K562 (cell line): ENCODE results near the gene DDX39A. TPM values are rescaled to one million over a fixed set of nuclear protein-coding genes. Genes with fewer than 3 reads are reported as not detected.
A peak's percentile ranks its signal among the peaks of the same experiment; 100 is the strongest.

ENCODE experiments used
- BCL6 ChIP-seq: fragments of 250-450 bp; sonication (Bioruptor Pico); IDR thresholded peaks from 2 replicates; pipeline ENCODE4 v1.4.0; 2020
- DLX4 ChIP-seq: fragments of 250-450 bp; sonication (Bioruptor Pico); IDR thresholded peaks from 2 replicates; pipeline ENCODE4 v1.6.1; 2021; ENCODE audit warnings: mild to moderate bottlenecking
- GATAD2B ChIP-seq: fragments of 450-650 bp; IDR thresholded peaks from 2 replicates; pipeline ENCODE4 v1.6.1; 2017; ENCODE audit warnings: mild to moderate bottlenecking, borderline replicate concordance
- HDAC1 ChIP-seq, 2 experiments: fragments of 450-650 bp; IDR thresholded peaks; 2 replicates each; pipeline ENCODE4 v1.6.1; 2016 to 2017; ENCODE audit warnings: inconsistent platforms in 1 of 2, mild to moderate bottlenecking in 1 of 2, moderate library complexity in 1 of 2
- HDAC2 ChIP-seq: fragments of 450-650 bp; IDR thresholded peaks from 2 replicates; pipeline ENCODE4 v1.6.1; 2016; ENCODE audit warnings: mild to moderate bottlenecking
- HMG20A ChIP-seq: fragments of 450-650 bp; formaldehyde crosslinking; conservative IDR thresholded peaks from 2 replicates; pipeline ENCODE4 v1.4.0; 2020; ENCODE audit warnings: mild to moderate bottlenecking, mixed read lengths
- KAT8 ChIP-seq: fragments of 450-650 bp; IDR thresholded peaks from 2 replicates; pipeline ENCODE4 v1.6.1; 2016; ENCODE audit warnings: low read depth, mild to moderate bottlenecking
- MECOM ChIP-seq: fragments of 250-450 bp; sonication (Bioruptor Pico); IDR thresholded peaks from 2 replicates; pipeline ENCODE4 v1.8.0; 2022; ENCODE audit warnings: inconsistent platforms
- MEF2D ChIP-seq: conservative IDR thresholded peaks from 2 replicates; pipeline ENCODE4 v1.6.1; 2016; ENCODE audit warnings: low read depth, missing genetic modification characterization, missing compliant biosample characterization
- NBN ChIP-seq: fragments of 450-650 bp; IDR thresholded peaks from 2 replicates; pipeline ENCODE4 v1.6.1; 2016; ENCODE audit warnings: low read depth, mild to moderate bottlenecking
- NR2C1 ChIP-seq, 2 experiments: fragments of 450-650 bp; IDR thresholded peaks; 2 replicates each; pipeline ENCODE4 v1.6.1; 2017; ENCODE audit warnings: mild to moderate bottlenecking in 2 of 2, antibody characterized with exemption in 1 of 2, inconsistent platforms in 1 of 2, missing compliant biosample characterization in 1 of 2, missing genetic modification characterization in 1 of 2
- NRF1 ChIP-seq, 2 experiments: fragments of 450-650 bp; IDR thresholded peaks in 1 of 2; conservative IDR thresholded peaks in 1 of 2; 2 replicates each; pipeline ENCODE4 v1.6.1; 2014; ENCODE audit warnings: mild to moderate bottlenecking in 2 of 2
- RB1 ChIP-seq: fragments of 450-650 bp; IDR thresholded peaks from 2 replicates; pipeline ENCODE4 v1.6.1; 2017; ENCODE audit warnings: low read depth, mild to moderate bottlenecking
- TBP ChIP-seq: optimal IDR thresholded peaks from 2 replicates; pipeline ENCODE3; 2011; ENCODE audit warnings: low read depth, low read length, improper control_type of control experiment
- TEAD4 ChIP-seq, 2 experiments: sonication (generic) in 1 of 2; formaldehyde crosslinking in 1 of 2; IDR thresholded peaks; 2 replicates each; pipeline versions ENCODE4 v1.6.1 to v1.8.0; 2012 to 2022; ENCODE audit warnings: borderline replicate concordance in 1 of 2, inconsistent platforms in 1 of 2, low read length in 1 of 2, mild to moderate bottlenecking in 1 of 2, missing genetic modification reagents in 1 of 2
- ZNF699 ChIP-seq: fragments of 250-450 bp; sonication (Bioruptor Pico); IDR thresholded peaks from 2 replicates; pipeline ENCODE4 v1.8.0; 2021; ENCODE audit warnings: mild to moderate bottlenecking, moderate library complexity; ENCODE audit not compliant: insufficient replicate concordance
- polyA plus RNA-seq, 8 experiments: library from polyadenylated mRNA; depleted of rRNA in 4 of 8; stranded (reverse) in 5 of 8; unstranded in 3 of 8; fragments of >200 nt; fragmentation: Nextera tagmentation in 2 of 8; fragmentation: Illumina TruSeq in 1 of 8; extraction: Ambion mirVana in 2 of 8; extraction: Trizol in 1 of 8; gene quantifications; 2 replicates each; pipeline versions ENCODE4 v1.2.1 to v1.2.3, GENCODE V29; 2011 to 2014; ENCODE audit warnings: inconsistent platforms in 1 of 8, missing spikeins in 1 of 8
- total RNA-seq, 7 experiments: library from RNA; depleted of rRNA in 6 of 7; stranded (reverse); fragments of >200 nt in 6 of 7; fragmentation: Illumina TruSeq in 2 of 7; extraction: Trizol in 2 of 7; gene quantifications; 2 replicates each; pipeline versions ENCODE4 v1.2.1 to v1.2.3, GENCODE V29; 2011 to 2021; ENCODE audit warnings: low replicate concordance in 1 of 7
- TF ChIP-seq, protein P1 (sequence below): fragments of 450-650 bp; IDR thresholded peaks from 2 replicates; pipeline ENCODE4 v1.6.1; 2017; ENCODE audit warnings: antibody characterized with exemption
- TF ChIP-seq, protein P2 (sequence below): fragments of 200-800 bp; sonication (Bioruptor generic); IDR thresholded peaks from 2 replicates; pipeline ENCODE4 v1.6.1; 2017; ENCODE audit warnings: missing genetic modification characterization, missing compliant biosample characterization
- TF ChIP-seq, protein P3 (sequence below): fragments of 250-450 bp; sonication (Bioruptor Pico); IDR thresholded peaks from 2 replicates; pipeline ENCODE4 v1.8.0; 2022; ENCODE audit warnings: moderate library complexity, mild to moderate bottlenecking, inconsistent platforms

The DDX39A gene
- total and polyA plus RNA-seq, 9 of the 15 experiments (the other 6 are each of a cell fraction or from before 2014, with no cell fraction given) = 90.3 to 250 (median 188) TPM

DNA sequence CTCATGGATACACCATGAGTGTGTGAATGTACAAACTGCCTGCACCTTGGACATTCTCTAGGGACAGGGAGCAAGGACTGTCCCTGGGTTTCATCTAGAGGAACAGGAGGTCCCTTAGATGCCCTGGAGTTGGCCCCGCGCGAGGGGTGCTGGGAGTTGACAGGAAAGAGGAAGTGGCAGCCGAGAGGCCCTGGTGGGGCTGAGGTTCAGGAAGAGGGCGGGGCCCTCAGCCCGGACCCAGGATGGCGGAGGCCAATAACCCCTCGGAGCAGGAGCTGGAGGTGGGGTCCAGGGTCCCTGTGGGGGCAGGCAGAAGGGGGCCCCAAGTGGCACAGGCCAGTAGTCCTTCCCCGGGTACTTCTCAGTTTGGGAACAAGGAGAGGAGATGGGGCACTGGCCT is 20.9 kb upstream of the DDX39A start (continued):
- TF ChIP-seq, protein P1, sequence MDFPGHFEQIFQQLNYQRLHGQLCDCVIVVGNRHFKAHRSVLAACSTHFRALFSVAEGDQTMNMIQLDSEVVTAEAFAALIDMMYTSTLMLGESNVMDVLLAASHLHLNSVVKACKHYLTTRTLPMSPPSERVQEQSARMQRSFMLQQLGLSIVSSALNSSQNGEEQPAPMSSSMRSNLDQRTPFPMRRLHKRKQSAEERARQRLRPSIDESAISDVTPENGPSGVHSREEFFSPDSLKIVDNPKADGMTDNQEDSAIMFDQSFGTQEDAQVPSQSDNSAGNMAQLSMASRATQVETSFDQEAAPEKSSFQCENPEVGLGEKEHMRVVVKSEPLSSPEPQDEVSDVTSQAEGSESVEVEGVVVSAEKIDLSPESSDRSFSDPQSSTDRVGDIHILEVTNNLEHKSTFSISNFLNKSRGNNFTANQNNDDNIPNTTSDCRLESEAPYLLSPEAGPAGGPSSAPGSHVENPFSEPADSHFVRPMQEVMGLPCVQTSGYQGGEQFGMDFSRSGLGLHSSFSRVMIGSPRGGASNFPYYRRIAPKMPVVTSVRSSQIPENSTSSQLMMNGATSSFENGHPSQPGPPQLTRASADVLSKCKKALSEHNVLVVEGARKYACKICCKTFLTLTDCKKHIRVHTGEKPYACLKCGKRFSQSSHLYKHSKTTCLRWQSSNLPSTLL = no peak
- TF ChIP-seq, protein P2, sequence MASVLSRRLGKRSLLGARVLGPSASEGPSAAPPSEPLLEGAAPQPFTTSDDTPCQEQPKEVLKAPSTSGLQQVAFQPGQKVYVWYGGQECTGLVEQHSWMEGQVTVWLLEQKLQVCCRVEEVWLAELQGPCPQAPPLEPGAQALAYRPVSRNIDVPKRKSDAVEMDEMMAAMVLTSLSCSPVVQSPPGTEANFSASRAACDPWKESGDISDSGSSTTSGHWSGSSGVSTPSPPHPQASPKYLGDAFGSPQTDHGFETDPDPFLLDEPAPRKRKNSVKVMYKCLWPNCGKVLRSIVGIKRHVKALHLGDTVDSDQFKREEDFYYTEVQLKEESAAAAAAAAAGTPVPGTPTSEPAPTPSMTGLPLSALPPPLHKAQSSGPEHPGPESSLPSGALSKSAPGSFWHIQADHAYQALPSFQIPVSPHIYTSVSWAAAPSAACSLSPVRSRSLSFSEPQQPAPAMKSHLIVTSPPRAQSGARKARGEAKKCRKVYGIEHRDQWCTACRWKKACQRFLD (CRISPR knock-in tag) = peak; percentile 73
- TF ChIP-seq HDAC2 = peak; percentile 60; the same call in 1 of the 2 replicates
- TF ChIP-seq MEF2D (tag) = no peak; the same call in 1 of the 2 replicates
- TF ChIP-seq TEAD4 (IDR thresholded peaks at IDR 0.05; ENCODE audit: low read length) = 0 out of 2 replicates have a peak, but pooled peaks have one; percentile 9
- TF ChIP-seq TEAD4 (CRISPR knock-in tag; IDR thresholded peaks at IDR 0.05; ENCODE audit: borderline replicate concordance) = no peak
- TF ChIP-seq NR2C1 (IDR thresholded peaks at IDR 0.05) = no peak
- peak; percentile 53 for TF ChIP-seq NR2C1 (tag; IDR thresholded peaks at IDR 0.05)
- TF ChIP-seq RB1 = 0 out of 2 replicates have a peak, but pooled peaks have one; percentile 29
- peak; percentile 47 to 60; a peak in 3 of 4 replicates for TF ChIP-seq NRF1 (conservative IDR thresholded peaks at IDR 0.05 in 1 of 2, IDR thresholded peaks at IDR 0.05 in 1 of 2)
- no peak for TF ChIP-seq HMG20A (CRISPR knock-in tag)
- no peak for TF ChIP-seq MECOM (CRISPR knock-in tag)
- TF ChIP-seq ZNF699 (CRISPR knock-in tag) = no peak
- TF ChIP-seq BCL6 (CRISPR knock-in tag) = no peak
- TF ChIP-seq, protein P3, sequence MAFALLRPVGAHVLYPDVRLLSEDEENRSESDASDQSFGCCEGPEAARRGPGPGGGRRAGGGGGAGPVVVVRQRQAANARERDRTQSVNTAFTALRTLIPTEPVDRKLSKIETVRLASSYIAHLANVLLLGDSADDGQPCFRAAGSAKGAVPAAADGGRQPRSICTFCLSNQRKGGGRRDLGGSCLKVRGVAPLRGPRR = no peak
- no peak for TF ChIP-seq NBN
- peak; percentile 40 for TF ChIP-seq TBP
- no peak for TF ChIP-seq DLX4 (CRISPR knock-in tag)
- TF ChIP-seq GATAD2B = no peak
- TF ChIP-seq HDAC1 (IDR thresholded peaks at IDR 0.05) = 0 out of 4 replicates have a peak, but pooled peaks of 1 of the 2 experiments have one; percentile 24
- TF ChIP-seq KAT8 = no peak
